ENCODE results near the gene TBCD. TPM values are rescaled to one million over a fixed set of nuclear protein-coding genes. Genes with fewer than 3 reads are reported as not detected.

The TBCD gene
- total and polyA plus RNA-seq, 9 of the 15 experiments (the other 6 are each of a cell fraction or from before 2014, with no cell fraction given): 8.9 to 98.5 (median 28.0) TPM

DNA sequence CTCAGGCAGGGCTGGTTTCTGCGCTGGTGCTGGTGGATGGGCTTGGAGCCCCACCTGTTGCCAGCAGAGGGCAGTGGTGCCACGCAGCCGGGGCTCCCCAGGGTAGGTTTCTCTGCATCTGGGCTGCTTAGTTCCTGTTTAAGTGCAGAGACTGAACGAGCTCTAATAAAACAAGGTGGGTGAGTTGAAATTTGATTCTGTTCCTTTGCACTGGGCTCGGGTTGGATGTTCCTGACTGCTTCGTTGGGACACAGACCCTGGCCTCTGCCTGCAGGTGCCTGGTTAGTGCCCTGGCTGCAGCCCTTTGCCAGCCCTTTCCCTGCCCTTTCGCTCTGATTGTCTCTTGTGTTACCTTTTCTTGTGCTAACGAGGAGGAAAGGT, 30.0 kb downstream of the TBCD start (continued):
- TF ChIP-seq DEAF1 (CRISPR knock-in tag; IDR thresholded peaks at IDR 0.05) (peak; percentile 85), CC2D1A (IDR thresholded peaks at IDR 0.05) (peak; percentile 67), THRAP3 (IDR thresholded peaks at IDR 0.05; ENCODE audit: borderline replicate concordance) (no peak), SMC3 (conservative IDR thresholded peaks at IDR 0.05; ENCODE audit: insufficient read depth, low read depth, low read length) (peak; percentile 84), CTCF (IDR thresholded peaks at IDR 0.05 in 2 of 3, conservative IDR thresholded peaks at IDR 0.05 in 1 of 3; ENCODE audit: insufficient read depth in 2 of 3, low read depth in 1 of 3, low read length in 3 of 3) (peak; percentile 85 to 93 (median 89))
- TF ChIP-seq, protein P1, sequence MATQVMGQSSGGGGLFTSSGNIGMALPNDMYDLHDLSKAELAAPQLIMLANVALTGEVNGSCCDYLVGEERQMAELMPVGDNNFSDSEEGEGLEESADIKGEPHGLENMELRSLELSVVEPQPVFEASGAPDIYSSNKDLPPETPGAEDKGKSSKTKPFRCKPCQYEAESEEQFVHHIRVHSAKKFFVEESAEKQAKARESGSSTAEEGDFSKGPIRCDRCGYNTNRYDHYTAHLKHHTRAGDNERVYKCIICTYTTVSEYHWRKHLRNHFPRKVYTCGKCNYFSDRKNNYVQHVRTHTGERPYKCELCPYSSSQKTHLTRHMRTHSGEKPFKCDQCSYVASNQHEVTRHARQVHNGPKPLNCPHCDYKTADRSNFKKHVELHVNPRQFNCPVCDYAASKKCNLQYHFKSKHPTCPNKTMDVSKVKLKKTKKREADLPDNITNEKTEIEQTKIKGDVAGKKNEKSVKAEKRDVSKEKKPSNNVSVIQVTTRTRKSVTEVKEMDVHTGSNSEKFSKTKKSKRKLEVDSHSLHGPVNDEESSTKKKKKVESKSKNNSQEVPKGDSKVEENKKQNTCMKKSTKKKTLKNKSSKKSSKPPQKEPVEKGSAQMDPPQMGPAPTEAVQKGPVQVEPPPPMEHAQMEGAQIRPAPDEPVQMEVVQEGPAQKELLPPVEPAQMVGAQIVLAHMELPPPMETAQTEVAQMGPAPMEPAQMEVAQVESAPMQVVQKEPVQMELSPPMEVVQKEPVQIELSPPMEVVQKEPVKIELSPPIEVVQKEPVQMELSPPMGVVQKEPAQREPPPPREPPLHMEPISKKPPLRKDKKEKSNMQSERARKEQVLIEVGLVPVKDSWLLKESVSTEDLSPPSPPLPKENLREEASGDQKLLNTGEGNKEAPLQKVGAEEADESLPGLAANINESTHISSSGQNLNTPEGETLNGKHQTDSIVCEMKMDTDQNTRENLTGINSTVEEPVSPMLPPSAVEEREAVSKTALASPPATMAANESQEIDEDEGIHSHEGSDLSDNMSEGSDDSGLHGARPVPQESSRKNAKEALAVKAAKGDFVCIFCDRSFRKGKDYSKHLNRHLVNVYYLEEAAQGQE (IDR thresholded peaks at IDR 0.05; ENCODE audit: borderline replicate concordance): peak; percentile 91
- TF ChIP-seq, protein P1 (CRISPR knock-in tag; IDR thresholded peaks at IDR 0.05; ENCODE audit: low read depth): no peak
- TF ChIP-seq, protein P2, sequence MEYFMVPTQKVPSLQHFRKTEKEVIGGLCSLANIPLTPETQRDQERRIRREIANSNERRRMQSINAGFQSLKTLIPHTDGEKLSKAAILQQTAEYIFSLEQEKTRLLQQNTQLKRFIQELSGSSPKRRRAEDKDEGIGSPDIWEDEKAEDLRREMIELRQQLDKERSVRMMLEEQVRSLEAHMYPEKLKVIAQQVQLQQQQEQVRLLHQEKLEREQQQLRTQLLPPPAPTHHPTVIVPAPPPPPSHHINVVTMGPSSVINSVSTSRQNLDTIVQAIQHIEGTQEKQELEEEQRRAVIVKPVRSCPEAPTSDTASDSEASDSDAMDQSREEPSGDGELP (CRISPR knock-in tag; IDR thresholded peaks at IDR 0.05; ENCODE audit: borderline replicate concordance): peak; percentile 43; the same call in 1 of the 2 replicates
